ENCODE data around the gene ERGIC3.

DNA sequence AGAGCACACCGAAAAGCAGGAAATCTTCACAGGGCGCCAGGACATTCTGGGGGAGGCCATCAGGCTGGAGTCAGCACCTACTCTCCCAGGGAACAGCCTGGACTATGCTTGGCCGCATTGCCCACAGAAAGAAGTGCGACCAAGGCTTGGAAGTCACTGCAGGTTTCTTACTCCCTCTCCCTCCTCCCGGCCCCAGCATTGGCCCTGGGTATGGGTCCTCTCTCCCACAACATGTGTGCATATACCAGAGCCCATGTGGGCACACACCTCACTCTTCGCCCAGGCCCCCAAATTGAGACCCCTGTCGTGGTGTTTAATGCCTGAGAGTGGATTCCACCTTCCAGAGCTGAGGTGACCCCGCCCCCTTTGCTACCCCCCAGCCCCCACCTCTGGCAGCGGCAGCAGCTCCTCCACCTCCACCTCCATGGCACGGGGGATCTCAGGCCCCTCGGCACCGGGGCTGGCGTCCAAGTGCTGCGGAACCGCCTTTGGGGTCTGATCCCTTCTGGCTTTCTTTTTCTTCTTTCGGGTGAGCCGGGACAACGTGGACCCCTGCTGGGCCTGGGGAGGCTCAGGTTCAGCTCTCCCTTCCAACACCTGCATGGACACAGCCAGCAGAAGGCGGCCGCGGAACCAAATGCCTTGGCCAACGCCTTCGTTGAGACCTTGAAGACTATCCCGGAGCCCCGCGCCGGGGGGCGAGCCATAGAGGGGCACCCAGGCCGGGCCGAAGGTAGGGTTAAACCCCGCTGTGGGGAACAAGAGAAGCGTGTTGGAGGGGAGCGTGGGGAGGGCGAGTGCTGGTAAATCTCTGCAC is 58.5 kb downstream of the ERGIC3 start:
- TF ChIP-seq PAX8 (IDR thresholded peaks at IDR 0.05) (no peak), CREM (IDR thresholded peaks at IDR 0.05; ENCODE audit: low read depth) (no peak), NFYB (IDR thresholded peaks at IDR 0.05; ENCODE audit: insufficient read depth, low read depth, low read length) (no peak)
- TF ChIP-seq, protein P1, sequence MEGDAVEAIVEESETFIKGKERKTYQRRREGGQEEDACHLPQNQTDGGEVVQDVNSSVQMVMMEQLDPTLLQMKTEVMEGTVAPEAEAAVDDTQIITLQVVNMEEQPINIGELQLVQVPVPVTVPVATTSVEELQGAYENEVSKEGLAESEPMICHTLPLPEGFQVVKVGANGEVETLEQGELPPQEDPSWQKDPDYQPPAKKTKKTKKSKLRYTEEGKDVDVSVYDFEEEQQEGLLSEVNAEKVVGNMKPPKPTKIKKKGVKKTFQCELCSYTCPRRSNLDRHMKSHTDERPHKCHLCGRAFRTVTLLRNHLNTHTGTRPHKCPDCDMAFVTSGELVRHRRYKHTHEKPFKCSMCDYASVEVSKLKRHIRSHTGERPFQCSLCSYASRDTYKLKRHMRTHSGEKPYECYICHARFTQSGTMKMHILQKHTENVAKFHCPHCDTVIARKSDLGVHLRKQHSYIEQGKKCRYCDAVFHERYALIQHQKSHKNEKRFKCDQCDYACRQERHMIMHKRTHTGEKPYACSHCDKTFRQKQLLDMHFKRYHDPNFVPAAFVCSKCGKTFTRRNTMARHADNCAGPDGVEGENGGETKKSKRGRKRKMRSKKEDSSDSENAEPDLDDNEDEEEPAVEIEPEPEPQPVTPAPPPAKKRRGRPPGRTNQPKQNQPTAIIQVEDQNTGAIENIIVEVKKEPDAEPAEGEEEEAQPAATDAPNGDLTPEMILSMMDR (IDR thresholded peaks at IDR 0.05 in 2 of 3, conservative IDR thresholded peaks at IDR 0.05 in 1 of 3; ENCODE audit: control insufficient read depth in 2 of 3, extremely low read depth in 1 of 3, insufficient read depth in 1 of 3, low read depth in 3 of 3, low read length in 3 of 3), result no peak
- TF ChIP-seq, protein P2, sequence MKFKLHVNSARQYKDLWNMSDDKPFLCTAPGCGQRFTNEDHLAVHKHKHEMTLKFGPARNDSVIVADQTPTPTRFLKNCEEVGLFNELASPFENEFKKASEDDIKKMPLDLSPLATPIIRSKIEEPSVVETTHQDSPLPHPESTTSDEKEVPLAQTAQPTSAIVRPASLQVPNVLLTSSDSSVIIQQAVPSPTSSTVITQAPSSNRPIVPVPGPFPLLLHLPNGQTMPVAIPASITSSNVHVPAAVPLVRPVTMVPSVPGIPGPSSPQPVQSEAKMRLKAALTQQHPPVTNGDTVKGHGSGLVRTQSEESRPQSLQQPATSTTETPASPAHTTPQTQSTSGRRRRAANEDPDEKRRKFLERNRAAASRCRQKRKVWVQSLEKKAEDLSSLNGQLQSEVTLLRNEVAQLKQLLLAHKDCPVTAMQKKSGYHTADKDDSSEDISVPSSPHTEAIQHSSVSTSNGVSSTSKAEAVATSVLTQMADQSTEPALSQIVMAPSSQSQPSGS (IDR thresholded peaks at IDR 0.05; ENCODE audit: low read length), result no peak

Measured in GM12878 (cell line).